Measurements from ENCODE around the gene FURIN. TPM values are rescaled to one million over a fixed set of nuclear protein-coding genes. Genes with fewer than 3 reads are reported as not detected.

The FURIN gene
- total and polyA plus RNA-seq, 9 of the 15 experiments (the other 6 are each of a cell fraction or from before 2014, with no cell fraction given) = 0.92 to 99.9 (median 34.8) TPM

GRCh38 chr15:90845201-90845949, 23.0 kb upstream of the FURIN start (continued):
- TF ChIP-seq CEBPZ (IDR thresholded peaks at IDR 0.05; ENCODE audit: borderline replicate concordance, low read depth, low read length) (no peak), ZNF764 (CRISPR knock-in tag; IDR thresholded peaks at IDR 0.05; ENCODE audit: low read depth) (no peak), ZNF431 (CRISPR knock-in tag; IDR thresholded peaks at IDR 0.05) (no peak), ZNF445 (CRISPR knock-in tag; IDR thresholded peaks at IDR 0.05; ENCODE audit: low read depth) (no peak), PKNOX1 (IDR thresholded peaks at IDR 0.05) (peak; percentile 88), PML (IDR thresholded peaks at IDR 0.05; ENCODE audit: low read length) (no peak), NBN (IDR thresholded peaks at IDR 0.05; ENCODE audit: low read depth) (no peak), RBFOX2 (IDR thresholded peaks at IDR 0.05; ENCODE audit: low read depth, low read length) (peak; percentile 36; the same call in 1 of the 2 replicates), ZNF354B (CRISPR knock-in tag; IDR thresholded peaks at IDR 0.05) (no peak), TFAP4 (CRISPR knock-in tag; IDR thresholded peaks at IDR 0.05; ENCODE audit: borderline replicate concordance) (peak; percentile 93), HNRNPUL1 (IDR thresholded peaks at IDR 0.05; ENCODE audit: low read length) (no peak), ASH1L (IDR thresholded peaks at IDR 0.05; ENCODE audit: borderline replicate concordance, low read depth, partially characterized antibody) (no peak), SMARCE1 (IDR thresholded peaks at IDR 0.05) (0 out of 2 replicates have a peak, but pooled peaks have one; percentile 45), PHB (CRISPR knock-in tag; IDR thresholded peaks at IDR 0.05) (no peak)

Data from K562 (cell line).